Activated naive CD4-positive, alpha-beta T cell treated with anti-CD3 and anti-CD28 coated beads, Interleukin-2, amount 50 U/mL, for 24 hours (primary cell): ENCODE measurements around the gene AR.
A peak's percentile ranks its signal among the peaks of the same experiment; 100 is the strongest.

Source experiments
- H3K27ac Mint-ChIP-seq: one replicate; pipeline ENCODE4 v1.8.0; 2021; ENCODE audit warnings: mild to moderate bottlenecking, mixed read lengths
- H3K27me3 Mint-ChIP-seq: one replicate; pipeline ENCODE4 v1.8.0; 2021; ENCODE audit warnings: mixed read lengths
- H3K36me3 Mint-ChIP-seq: one replicate; pipeline ENCODE4 v1.8.0; 2021; ENCODE audit warnings: mixed read lengths
- H3K4me1 Mint-ChIP-seq: one replicate; pipeline ENCODE4 v1.8.0; 2021; ENCODE audit warnings: mixed read lengths
- H3K4me3 Mint-ChIP-seq: one replicate; pipeline ENCODE4 v1.8.0; 2021; ENCODE audit warnings: mild to moderate bottlenecking, mixed read lengths
- H3K9me3 Mint-ChIP-seq: one replicate; pipeline ENCODE4 v1.8.0; 2021; ENCODE audit warnings: mixed read lengths

AR gene, protein sequence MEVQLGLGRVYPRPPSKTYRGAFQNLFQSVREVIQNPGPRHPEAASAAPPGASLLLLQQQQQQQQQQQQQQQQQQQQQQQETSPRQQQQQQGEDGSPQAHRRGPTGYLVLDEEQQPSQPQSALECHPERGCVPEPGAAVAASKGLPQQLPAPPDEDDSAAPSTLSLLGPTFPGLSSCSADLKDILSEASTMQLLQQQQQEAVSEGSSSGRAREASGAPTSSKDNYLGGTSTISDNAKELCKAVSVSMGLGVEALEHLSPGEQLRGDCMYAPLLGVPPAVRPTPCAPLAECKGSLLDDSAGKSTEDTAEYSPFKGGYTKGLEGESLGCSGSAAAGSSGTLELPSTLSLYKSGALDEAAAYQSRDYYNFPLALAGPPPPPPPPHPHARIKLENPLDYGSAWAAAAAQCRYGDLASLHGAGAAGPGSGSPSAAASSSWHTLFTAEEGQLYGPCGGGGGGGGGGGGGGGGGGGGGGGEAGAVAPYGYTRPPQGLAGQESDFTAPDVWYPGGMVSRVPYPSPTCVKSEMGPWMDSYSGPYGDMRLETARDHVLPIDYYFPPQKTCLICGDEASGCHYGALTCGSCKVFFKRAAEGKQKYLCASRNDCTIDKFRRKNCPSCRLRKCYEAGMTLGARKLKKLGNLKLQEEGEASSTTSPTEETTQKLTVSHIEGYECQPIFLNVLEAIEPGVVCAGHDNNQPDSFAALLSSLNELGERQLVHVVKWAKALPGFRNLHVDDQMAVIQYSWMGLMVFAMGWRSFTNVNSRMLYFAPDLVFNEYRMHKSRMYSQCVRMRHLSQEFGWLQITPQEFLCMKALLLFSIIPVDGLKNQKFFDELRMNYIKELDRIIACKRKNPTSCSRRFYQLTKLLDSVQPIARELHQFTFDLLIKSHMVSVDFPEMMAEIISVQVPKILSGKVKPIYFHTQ

DNA sequence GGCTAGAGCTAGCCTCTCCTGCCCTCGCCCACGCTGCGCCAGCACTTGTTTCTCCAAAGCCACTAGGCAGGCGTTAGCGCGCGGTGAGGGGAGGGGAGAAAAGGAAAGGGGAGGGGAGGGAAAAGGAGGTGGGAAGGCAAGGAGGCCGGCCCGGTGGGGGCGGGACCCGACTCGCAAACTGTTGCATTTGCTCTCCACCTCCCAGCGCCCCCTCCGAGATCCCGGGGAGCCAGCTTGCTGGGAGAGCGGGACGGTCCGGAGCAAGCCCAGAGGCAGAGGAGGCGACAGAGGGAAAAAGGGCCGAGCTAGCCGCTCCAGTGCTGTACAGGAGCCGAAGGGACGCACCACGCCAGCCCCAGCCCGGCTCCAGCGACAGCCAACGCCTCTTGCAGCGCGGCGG is at the start of gene AR:
Gene AR (plus strand): TSS at position 204 of the 400 bp plus-strand sequence. CDS start 1,126 bp downstream, outside the sequence.
- Mint-ChIP-seq H3K36me3 (no peaks in the 10 kb centered on the region), H3K27ac (no peak within 1 kb of the TSS), H3K9me3 (no peaks in the 10 kb centered on the region), H3K27me3 (peaks cover 9% of the 10 kb centered on the region), H3K4me3 (peak within 1 kb of the TSS; percentile 11), H3K4me1 (peaks cover 9% of the 10 kb centered on the region)

DNA sequence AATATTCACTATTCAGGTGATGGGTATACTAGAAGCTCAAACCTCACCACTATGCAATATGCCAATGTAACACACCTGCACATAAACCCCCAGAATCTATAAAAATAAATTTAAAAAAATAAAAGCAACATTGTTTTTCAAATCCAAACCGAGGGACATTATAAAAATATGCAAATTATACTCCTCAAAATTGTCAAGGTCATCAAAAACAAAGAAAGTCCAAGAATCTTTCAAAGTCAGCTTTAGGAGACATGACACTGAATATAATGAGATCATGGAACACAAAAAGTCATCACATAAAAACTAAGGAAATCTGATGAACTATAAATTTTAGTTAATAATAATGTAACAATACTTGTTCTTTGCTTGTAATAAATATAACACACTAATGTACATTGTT is 43.2 kb upstream of the AR start:
- no peaks in the 10 kb centered on the region for H3K9me3 Mint-ChIP-seq
- no peak overlapping the region for H3K4me3 Mint-ChIP-seq
- H3K4me1 Mint-ChIP-seq, result no peaks in the 10 kb centered on the region
- no peaks in the 10 kb centered on the region for H3K27me3 Mint-ChIP-seq
- no peak overlapping the region for H3K27ac Mint-ChIP-seq
- no peaks in the 10 kb centered on the region for H3K36me3 Mint-ChIP-seq

DNA sequence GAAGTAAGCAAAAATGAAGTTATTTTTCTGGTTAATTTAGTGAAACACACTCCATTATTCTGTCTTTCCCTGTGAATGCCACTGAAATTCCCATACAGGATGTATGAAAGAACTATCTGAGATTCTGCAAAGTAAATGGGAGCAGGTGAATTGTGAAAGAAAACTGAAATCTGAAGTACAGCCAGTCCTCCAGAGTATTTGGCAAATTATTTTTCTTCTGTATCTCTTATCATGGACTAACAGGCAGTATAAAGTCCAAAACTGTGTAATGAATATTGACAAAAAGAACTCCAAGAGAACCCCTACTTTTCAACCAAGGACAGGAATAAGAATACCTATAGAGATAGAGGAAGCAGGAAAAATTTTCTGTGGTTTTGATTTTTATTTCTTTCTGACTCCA is 40.8 kb upstream of the AR start:
- H3K4me1 Mint-ChIP-seq, result no peaks in the 10 kb centered on the region
- H3K27me3 Mint-ChIP-seq, result no peaks in the 10 kb centered on the region
- H3K4me3 Mint-ChIP-seq, result no peak overlapping the region
- no peaks in the 10 kb centered on the region for H3K36me3 Mint-ChIP-seq
- H3K27ac Mint-ChIP-seq, result no peak overlapping the region
- H3K9me3 Mint-ChIP-seq, result no peaks in the 10 kb centered on the region

DNA sequence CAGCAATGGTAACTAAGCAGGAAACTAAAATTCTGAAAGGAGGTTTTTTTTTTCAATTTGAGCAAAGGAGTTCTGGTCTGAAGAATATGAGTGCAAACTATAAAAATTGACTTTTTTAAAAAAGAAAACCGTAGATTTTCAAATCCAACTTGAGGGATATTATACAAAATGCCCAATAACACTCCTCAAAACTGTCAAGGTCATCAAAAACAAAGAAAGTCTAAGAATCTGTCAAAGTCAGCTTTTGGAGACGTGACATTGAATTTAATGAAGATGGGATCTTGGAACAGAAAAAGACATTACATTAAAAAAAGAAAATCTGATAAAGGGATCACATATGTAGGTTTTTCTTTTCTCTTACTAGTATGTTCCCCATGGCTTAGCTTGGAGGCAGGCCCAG is 40.4 kb upstream of the AR start:
- H3K27ac Mint-ChIP-seq, result no peak overlapping the region
- H3K9me3 Mint-ChIP-seq, result no peaks in the 10 kb centered on the region
- H3K27me3 Mint-ChIP-seq, result no peaks in the 10 kb centered on the region
- no peaks in the 10 kb centered on the region for H3K36me3 Mint-ChIP-seq
- no peaks in the 10 kb centered on the region for H3K4me1 Mint-ChIP-seq
- H3K4me3 Mint-ChIP-seq, result no peak overlapping the region

DNA sequence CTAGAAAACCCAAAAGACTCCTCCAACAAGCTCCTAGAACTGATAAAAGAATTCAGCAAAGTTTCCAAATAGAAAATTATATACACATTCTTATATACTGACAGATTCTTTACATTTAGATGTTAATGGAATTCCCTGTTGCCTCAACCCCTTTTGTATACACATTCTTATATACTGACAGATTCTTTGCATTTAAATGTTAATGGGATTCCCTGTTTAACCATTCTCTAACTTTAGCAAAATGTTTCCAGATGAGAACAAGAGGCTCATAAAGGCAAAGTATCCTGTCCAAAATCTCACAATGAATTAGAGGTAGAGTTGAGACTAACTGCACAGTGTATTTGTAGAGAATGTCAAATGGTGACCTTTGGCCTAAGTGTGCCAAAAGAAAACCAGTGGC is 23.1 kb upstream of the AR start:
- Mint-ChIP-seq H3K9me3 (no peaks in the 10 kb centered on the region), H3K4me3 (no peak overlapping the region), H3K36me3 (no peaks in the 10 kb centered on the region), H3K27me3 (no peaks in the 10 kb centered on the region), H3K27ac (no peak overlapping the region), H3K4me1 (no peaks in the 10 kb centered on the region)

DNA sequence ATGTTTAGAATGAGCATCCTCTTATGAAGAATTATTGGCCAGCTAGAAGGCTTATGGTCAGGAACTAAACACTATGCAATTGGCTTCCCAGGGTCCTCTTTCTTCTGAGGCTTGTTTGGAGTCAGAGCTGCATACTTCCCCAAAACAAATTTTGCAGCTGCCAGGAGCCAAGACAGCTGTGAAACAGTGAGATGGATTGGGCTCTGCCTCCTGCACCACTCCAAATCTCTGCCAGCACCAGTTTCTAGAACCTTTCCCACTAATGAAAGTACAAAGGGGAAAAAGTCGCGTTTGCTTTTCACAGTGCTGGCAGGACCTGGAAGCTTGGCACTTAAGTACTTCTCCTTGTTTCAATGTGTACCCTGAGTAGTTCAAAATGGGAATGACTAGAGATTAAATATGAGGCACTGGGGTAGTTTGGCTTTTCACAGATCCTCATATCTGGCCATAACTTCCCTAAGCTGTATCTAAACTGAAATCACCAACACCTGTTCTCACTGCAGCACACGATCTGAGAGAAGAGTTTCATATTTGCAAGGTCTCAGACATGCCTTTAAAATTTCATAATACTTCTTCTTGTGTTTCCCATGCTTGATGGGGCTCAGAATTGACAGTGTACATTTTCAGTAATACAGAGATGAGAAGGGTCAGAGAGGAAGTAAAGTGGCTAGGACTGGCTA is 20.7 kb upstream of the AR start:
- no peaks in the 10 kb centered on the region for H3K36me3 Mint-ChIP-seq
- no peaks in the 10 kb centered on the region for H3K27me3 Mint-ChIP-seq
- H3K4me3 Mint-ChIP-seq, result no peak overlapping the region
- no peaks in the 10 kb centered on the region for H3K9me3 Mint-ChIP-seq
- no peaks in the 10 kb centered on the region for H3K4me1 Mint-ChIP-seq
- H3K27ac Mint-ChIP-seq, result no peak overlapping the region

DNA sequence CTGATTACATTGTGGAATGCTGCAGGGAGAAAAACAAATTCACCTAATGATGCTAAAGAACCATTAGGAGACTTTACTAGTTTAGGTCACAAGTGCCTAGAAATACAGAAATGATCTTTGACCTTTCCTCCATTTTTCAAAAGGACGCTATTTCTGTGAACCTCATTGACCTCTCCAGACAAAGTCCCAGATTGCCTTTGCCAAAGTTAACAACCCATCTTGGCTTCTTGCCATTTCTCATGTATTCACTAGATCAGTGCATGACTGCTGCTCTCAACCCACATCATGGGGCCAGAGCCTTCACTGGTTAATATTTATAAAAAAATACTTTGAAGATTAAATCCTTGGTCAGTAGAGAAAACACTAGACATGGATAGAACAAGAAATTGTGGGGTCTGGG is 19.9 kb upstream of the AR start:
- H3K27me3 Mint-ChIP-seq, result no peaks in the 10 kb centered on the region
- H3K4me3 Mint-ChIP-seq, result no peak overlapping the region
- H3K9me3 Mint-ChIP-seq, result no peaks in the 10 kb centered on the region
- H3K4me1 Mint-ChIP-seq, result no peaks in the 10 kb centered on the region
- no peaks in the 10 kb centered on the region for H3K36me3 Mint-ChIP-seq
- no peak overlapping the region for H3K27ac Mint-ChIP-seq

DNA sequence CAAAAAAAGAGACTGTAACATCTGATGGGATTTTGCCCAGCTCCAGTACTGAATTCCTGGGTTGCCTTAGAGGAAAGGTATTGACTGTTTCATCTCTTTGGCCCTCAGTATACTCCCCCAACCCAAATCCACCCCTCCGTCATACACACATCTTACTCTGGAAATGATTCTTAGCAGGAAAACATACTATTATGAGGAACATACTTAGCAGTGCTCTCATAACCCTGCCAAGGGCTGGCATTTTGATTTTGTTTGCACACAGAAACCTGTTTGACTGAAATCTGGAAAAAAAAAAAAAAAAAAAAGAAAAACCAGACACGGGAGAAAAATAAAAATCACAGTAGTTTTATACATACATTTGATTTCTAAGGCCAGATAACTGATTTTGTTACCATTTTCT is 19.4 kb upstream of the AR start:
- Mint-ChIP-seq H3K4me3 (no peak overlapping the region), H3K27ac (no peak overlapping the region), H3K36me3 (no peaks in the 10 kb centered on the region), H3K4me1 (no peaks in the 10 kb centered on the region), H3K27me3 (no peaks in the 10 kb centered on the region), H3K9me3 (no peaks in the 10 kb centered on the region)

DNA sequence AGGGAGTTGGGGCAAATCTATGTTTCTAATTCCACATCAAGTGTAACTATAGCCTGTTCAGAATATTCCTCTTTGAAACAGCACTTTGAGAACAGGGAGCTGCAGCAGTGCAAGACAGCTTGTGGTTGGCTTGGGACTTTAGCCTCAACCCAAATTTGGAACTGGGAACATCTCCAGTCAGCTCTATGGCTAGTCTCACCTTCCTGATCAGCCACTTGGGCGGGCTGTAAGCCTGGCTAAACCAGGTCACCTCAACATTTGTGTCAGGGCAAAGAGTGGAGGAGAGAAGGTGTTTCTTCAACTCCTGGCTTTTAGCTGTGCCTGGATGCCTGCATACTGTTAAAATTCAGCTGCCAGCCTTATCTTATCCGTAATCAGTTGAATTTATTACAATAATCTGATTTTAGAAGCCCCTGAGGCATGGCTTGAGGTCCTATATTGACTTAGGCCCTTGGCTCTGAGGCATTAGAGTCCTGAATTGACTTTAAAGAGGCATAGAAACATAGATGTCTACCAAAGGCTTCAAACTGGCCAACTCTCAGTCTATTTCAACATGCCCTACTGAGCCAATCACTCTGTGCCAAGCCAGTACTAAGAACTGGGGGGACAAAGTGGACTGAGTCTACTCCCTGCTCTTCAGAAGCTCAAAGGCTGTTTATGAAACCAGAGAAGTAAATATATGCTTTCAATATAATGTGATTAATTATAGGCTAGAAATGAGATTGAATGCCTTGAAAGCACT is 18.7 kb upstream of the AR start:
- H3K9me3 Mint-ChIP-seq, result no peaks in the 10 kb centered on the region
- no peak overlapping the region for H3K4me3 Mint-ChIP-seq
- H3K27ac Mint-ChIP-seq, result no peak overlapping the region

DNA sequence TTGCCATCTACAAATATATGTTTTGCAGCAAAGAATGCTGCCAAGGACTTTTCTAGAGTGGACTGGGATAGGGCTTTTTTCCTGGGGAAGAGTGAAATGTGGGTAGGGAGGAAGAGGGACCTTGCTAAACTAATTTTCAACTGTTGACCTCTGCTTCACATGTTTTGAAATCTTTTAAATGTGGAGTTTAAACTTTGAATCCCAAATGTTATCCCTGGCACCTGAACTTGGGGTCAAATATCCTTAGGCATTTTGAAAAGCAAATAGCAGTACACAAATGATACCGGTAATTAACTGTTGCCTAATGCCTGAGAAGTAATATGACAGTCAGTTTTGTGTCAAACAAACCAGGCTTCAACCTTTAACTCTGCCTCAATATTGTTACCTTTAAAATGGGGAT is 7.3 kb upstream of the AR start:
- H3K27ac Mint-ChIP-seq, result no peak overlapping the region
- H3K27me3 Mint-ChIP-seq, result peaks cover 2% of the 10 kb centered on the region

More for the DNA sequence above, 18.7 kb upstream of the AR start:
- no peaks in the 10 kb centered on the region for H3K4me1 Mint-ChIP-seq
- peaks cover 1% of the 10 kb centered on the region for H3K27me3 Mint-ChIP-seq
- no peaks in the 10 kb centered on the region for H3K36me3 Mint-ChIP-seq

DNA sequence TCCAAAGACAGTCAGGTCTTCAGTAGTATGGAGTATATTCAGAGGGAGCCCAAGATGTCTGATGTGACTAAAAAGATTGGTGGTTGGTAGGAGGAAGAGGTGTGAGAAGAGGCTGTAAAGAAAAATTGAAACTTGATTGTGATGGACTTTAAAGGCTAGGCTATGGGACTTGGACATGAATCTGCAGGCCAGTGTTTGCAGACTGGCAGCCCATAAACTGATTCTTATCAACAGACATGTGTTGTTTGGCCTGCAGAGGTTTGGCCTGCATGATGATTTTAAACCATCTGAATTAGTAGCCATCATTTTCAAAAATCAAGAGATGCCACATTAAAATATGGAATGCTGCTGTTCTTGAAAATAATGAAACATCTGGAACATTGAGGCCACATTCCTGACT is 5.4 kb upstream of the AR start:
- no peak overlapping the region for H3K4me3 Mint-ChIP-seq
- no peaks in the 10 kb centered on the region for H3K36me3 Mint-ChIP-seq
- no peaks in the 10 kb centered on the region for H3K9me3 Mint-ChIP-seq
- no peaks in the 10 kb centered on the region for H3K4me1 Mint-ChIP-seq
- H3K27me3 Mint-ChIP-seq, result peaks cover 2% of the 10 kb centered on the region
- H3K27ac Mint-ChIP-seq, result no peak overlapping the region

More for the DNA sequence above, 7.3 kb upstream of the AR start:
- Mint-ChIP-seq H3K4me3 (no peak overlapping the region), H3K36me3 (no peaks in the 10 kb centered on the region), H3K4me1 (no peaks in the 10 kb centered on the region), H3K9me3 (no peaks in the 10 kb centered on the region)

DNA sequence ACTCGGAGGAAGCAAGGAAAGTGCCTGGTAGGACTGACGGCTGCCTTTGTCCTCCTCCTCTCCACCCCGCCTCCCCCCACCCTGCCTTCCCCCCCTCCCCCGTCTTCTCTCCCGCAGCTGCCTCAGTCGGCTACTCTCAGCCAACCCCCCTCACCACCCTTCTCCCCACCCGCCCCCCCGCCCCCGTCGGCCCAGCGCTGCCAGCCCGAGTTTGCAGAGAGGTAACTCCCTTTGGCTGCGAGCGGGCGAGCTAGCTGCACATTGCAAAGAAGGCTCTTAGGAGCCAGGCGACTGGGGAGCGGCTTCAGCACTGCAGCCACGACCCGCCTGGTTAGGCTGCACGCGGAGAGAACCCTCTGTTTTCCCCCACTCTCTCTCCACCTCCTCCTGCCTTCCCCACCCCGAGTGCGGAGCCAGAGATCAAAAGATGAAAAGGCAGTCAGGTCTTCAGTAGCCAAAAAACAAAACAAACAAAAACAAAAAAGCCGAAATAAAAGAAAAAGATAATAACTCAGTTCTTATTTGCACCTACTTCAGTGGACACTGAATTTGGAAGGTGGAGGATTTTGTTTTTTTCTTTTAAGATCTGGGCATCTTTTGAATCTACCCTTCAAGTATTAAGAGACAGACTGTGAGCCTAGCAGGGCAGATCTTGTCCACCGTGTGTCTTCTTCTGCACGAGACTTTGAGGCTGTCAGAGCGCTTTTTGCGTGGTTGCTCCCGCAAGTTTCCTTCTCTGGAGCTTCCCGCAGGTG is 637 bp downstream of the AR start:
- Mint-ChIP-seq H3K27ac (no peak overlapping the region), H3K9me3 (no peaks in the 10 kb centered on the region), H3K36me3 (no peaks in the 10 kb centered on the region), H3K4me1 (peaks cover 9% of the 10 kb centered on the region), H3K4me3 (peak overlapping the region; percentile 11), H3K27me3 (peaks cover 9% of the 10 kb centered on the region)

DNA sequence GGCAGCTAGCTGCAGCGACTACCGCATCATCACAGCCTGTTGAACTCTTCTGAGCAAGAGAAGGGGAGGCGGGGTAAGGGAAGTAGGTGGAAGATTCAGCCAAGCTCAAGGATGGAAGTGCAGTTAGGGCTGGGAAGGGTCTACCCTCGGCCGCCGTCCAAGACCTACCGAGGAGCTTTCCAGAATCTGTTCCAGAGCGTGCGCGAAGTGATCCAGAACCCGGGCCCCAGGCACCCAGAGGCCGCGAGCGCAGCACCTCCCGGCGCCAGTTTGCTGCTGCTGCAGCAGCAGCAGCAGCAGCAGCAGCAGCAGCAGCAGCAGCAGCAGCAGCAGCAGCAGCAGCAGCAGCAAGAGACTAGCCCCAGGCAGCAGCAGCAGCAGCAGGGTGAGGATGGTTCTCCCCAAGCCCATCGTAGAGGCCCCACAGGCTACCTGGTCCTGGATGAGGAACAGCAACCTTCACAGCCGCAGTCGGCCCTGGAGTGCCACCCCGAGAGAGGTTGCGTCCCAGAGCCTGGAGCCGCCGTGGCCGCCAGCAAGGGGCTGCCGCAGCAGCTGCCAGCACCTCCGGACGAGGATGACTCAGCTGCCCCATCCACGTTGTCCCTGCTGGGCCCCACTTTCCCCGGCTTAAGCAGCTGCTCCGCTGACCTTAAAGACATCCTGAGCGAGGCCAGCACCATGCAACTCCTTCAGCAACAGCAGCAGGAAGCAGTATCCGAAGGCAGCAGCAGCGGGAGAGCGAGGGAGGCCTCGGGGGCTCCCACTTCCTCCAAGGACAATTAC is 1.4 kb downstream of the AR start:
- Mint-ChIP-seq H3K4me3 (peak overlapping the region; percentile 11), H3K4me1 (peaks cover 9% of the 10 kb centered on the region), H3K27me3 (peaks cover 12% of the 10 kb centered on the region), H3K9me3 (no peaks in the 10 kb centered on the region), H3K36me3 (no peaks in the 10 kb centered on the region), H3K27ac (no peak overlapping the region)

DNA sequence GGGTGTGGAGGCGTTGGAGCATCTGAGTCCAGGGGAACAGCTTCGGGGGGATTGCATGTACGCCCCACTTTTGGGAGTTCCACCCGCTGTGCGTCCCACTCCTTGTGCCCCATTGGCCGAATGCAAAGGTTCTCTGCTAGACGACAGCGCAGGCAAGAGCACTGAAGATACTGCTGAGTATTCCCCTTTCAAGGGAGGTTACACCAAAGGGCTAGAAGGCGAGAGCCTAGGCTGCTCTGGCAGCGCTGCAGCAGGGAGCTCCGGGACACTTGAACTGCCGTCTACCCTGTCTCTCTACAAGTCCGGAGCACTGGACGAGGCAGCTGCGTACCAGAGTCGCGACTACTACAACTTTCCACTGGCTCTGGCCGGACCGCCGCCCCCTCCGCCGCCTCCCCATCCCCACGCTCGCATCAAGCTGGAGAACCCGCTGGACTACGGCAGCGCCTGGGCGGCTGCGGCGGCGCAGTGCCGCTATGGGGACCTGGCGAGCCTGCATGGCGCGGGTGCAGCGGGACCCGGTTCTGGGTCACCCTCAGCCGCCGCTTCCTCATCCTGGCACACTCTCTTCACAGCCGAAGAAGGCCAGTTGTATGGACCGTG is 2.2 kb downstream of the AR start:
- Mint-ChIP-seq H3K9me3 (no peaks in the 10 kb centered on the region), H3K4me3 (no peak overlapping the region), H3K36me3 (no peaks in the 10 kb centered on the region), H3K27me3 (peaks cover 12% of the 10 kb centered on the region), H3K27ac (no peak overlapping the region), H3K4me1 (peaks cover 9% of the 10 kb centered on the region)
